Measurements from ENCODE around the gene SELE. TPM values are rescaled to one million over a fixed set of nuclear protein-coding genes. Genes with fewer than 3 reads are reported as not detected.
"Not testable (repeated sequence)": the region's sequence is repeated elsewhere in the genome, so short reads cannot be mapped to it uniquely, and the experiment has no call there.

SELE gene
- total and polyA plus RNA-seq, 4 donors: 0.18 to 38.8 (median 14.8) TPM; not detected in 1

DNA sequence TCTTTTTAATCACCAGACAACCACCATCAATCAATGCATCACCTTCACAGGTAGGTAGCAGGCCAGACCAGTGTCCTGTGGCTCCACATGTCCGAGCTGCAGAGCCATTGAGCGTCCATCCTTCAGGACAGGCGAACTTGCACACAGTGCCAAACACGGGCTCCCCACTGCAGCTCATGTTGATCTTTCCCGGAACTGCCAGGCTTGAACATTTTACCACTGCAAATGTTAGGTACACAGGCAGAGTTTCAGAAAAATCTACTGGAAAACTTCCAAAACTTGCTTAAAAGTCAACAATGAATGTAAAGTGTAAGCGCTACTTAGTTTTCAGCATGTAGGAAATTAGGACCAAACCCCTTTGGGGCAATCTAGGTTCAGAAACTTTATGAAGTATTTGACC, 6.6 kb downstream of the SELE start:
- intact Hi-C loops (cut with DNase I): no loop called here
- Histone ChIP-seq H3K36me3 (ENCODE audit: control insufficient read depth in 1 of 2, insufficient read depth in 2 of 2, low read length in 1 of 2) (no peaks in the 10 kb centered on the region), H3K4me1 (ENCODE audit: control insufficient read depth in 1 of 2, insufficient read depth in 2 of 2, low read length in 2 of 2) (no peaks in the 10 kb centered on the region), H3K9me3 (ENCODE audit: control insufficient read depth, low read length) (peaks cover 2% of the 10 kb centered on the region), H3K4me3 (ENCODE audit: low read length in 2 of 2) (no peak overlapping the region), H3K27me3 (ENCODE audit: control insufficient read depth in 1 of 2, insufficient read depth in 2 of 2, low read length in 1 of 2) (no peaks in the 10 kb centered on the region), H3K27ac (ENCODE audit: low read depth in 1 of 2, low read length in 2 of 2) (no peak overlapping the region)
- WGBS, 2 donors: 25 to 32% methylated on average over 6 of the region's 6 CpGs
- DNase-seq (no peak), ATAC-seq (ENCODE audit: low FRiP score) (no peak)

DNA sequence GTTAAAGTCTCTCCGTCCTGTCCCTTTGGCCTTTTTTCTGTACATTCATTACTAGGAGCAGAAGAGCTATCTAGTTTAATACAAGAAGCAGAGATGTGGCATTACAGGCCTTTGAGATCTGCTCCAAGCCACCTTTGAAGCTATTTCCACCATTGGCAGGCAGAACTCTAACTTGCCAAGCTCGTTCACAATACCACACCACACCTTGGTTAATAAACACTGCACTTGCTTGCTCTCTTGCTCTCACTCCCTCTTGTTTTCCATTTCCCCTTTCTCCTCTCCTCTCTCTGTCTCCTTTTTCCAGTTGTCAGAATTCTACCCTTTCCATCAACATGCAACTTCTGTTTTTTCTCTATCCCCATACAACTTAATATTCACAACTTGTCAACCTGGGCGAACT, 7.0 kb downstream of the SELE start:
- H3K36me3 ChIP-seq (ENCODE audit: control insufficient read depth in 1 of 2, insufficient read depth in 2 of 2, low read length in 1 of 2): no peaks in the 10 kb centered on the region
- no peak for DNase-seq
- no peak for ATAC-seq (ENCODE audit: low FRiP score)
- WGBS, 2 donors: 88 to 91% methylated on average over 3 of the region's 3 CpGs
- no peak overlapping the region for H3K4me3 ChIP-seq (ENCODE audit: low read length in 2 of 2)
- no peaks in the 10 kb centered on the region for H3K4me1 ChIP-seq (ENCODE audit: control insufficient read depth in 1 of 2, insufficient read depth in 2 of 2, low read length in 2 of 2)
- peaks cover 2% of the 10 kb centered on the region for H3K9me3 ChIP-seq (ENCODE audit: control insufficient read depth, low read length)
- no peaks in the 10 kb centered on the region for H3K27me3 ChIP-seq (ENCODE audit: control insufficient read depth in 1 of 2, insufficient read depth in 2 of 2, low read length in 1 of 2)
- no peak overlapping the region for H3K27ac ChIP-seq (ENCODE audit: low read depth in 1 of 2, low read length in 2 of 2)
- intact Hi-C loops (cut with DNase I): no loop called here

DNA sequence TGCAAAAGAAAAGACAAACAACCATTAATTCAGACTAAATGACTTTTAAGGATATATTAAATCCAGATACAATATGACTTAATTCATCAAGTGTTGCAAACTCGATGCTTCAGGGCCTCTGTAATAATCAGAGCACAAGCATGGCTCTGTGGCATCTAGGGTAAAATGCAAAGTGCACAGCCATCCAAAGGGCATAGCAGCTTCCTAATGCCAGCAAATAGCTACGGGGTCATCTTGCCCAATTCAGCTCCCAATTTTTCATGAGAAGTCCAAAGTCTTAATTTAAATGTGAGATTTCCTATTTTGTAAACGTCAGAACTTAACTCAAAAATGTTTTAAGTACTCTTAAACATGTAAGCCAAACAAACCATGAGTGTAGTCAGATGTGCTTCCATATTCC, 7.9 kb downstream of the SELE start:
- no peak overlapping the region for H3K27ac ChIP-seq (ENCODE audit: low read depth in 1 of 2, low read length in 2 of 2)
- H3K4me1 ChIP-seq (ENCODE audit: control insufficient read depth in 1 of 2, insufficient read depth in 2 of 2, low read length in 2 of 2): no peaks in the 10 kb centered on the region
- intact Hi-C loops (cut with DNase I): no loop called here
- H3K9me3 ChIP-seq (ENCODE audit: control insufficient read depth, low read length): peaks cover 1% of the 10 kb centered on the region
- ATAC-seq (ENCODE audit: low FRiP score): no peak
- no peaks in the 10 kb centered on the region for H3K27me3 ChIP-seq (ENCODE audit: control insufficient read depth in 1 of 2, insufficient read depth in 2 of 2, low read length in 1 of 2)
- 72 to 75% methylated on average over 3 of the region's 3 CpGs for WGBS, 2 donors
- no peak for DNase-seq
- no peak overlapping the region for H3K4me3 ChIP-seq (ENCODE audit: low read length in 2 of 2)
- no peaks in the 10 kb centered on the region for H3K36me3 ChIP-seq (ENCODE audit: control insufficient read depth in 1 of 2, insufficient read depth in 2 of 2, low read length in 1 of 2)

DNA sequence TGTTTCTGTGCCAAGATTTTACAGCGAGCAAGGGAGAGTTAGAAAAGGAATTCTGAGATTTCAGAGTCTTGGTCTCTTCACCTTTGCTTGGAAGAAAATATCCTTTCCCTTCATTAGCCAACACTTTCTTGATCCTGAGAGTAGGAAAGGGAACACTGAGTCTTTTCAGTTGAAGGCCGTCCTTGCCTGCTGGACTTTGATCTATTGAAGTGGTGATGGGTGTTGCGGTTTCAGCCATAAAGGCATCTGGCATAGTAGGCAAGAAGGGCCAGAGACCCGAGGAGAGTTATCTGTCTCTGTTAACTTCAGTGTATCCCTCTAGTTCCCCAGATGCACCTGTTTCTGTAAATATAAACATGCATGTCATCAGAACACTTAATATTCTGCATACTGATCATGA, 9.7 kb downstream of the SELE start:
- H3K9me3 ChIP-seq (ENCODE audit: control insufficient read depth, low read length): peaks cover 1% of the 10 kb centered on the region
- no peak overlapping the region for H3K27ac ChIP-seq (ENCODE audit: low read depth in 1 of 2, low read length in 2 of 2)
- H3K36me3 ChIP-seq (ENCODE audit: control insufficient read depth in 1 of 2, insufficient read depth in 2 of 2, low read length in 1 of 2): no peaks in the 10 kb centered on the region
- H3K27me3 ChIP-seq (ENCODE audit: control insufficient read depth in 1 of 2, insufficient read depth in 2 of 2, low read length in 1 of 2): no peaks in the 10 kb centered on the region
- DNase-seq: no peak
- no peak overlapping the region for H3K4me3 ChIP-seq (ENCODE audit: low read length in 2 of 2)
- intact Hi-C loops (cut with DNase I): no loop called here
- H3K4me1 ChIP-seq (ENCODE audit: control insufficient read depth in 1 of 2, insufficient read depth in 2 of 2, low read length in 2 of 2): no peaks in the 10 kb centered on the region
- WGBS, 2 donors: 32 to 45% methylated on average over 4 of the region's 4 CpGs
- ATAC-seq (ENCODE audit: low FRiP score): no peak

DNA sequence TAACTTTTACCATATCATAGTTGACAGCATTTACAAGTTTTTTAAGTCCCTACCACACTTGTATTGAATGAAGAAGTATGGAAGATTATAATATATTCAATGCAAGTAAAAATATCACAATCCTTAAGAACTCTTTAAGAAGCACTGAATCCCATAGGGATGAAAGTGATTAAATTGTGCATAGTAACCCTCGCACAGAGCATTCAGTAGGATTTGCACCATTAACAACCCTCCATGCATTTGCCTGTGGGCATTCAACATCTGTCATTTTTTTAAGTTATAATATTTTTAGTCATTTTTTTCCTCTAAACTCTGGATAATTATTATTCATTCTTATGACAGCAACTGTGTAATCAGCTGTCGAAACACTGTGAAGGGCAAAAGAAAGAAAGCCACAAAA, 10.1 kb downstream of the SELE start:
- intact Hi-C loops (cut with DNase I): no loop called here
- H3K36me3 ChIP-seq (ENCODE audit: control insufficient read depth in 1 of 2, insufficient read depth in 2 of 2, low read length in 1 of 2): no peaks in the 10 kb centered on the region
- ATAC-seq (ENCODE audit: low FRiP score): no peak
- H3K27me3 ChIP-seq (ENCODE audit: control insufficient read depth in 1 of 2, insufficient read depth in 2 of 2, low read length in 1 of 2): no peaks in the 10 kb centered on the region
- 59 to 70% methylated on average over 2 of the region's 2 CpGs for WGBS, 2 donors
- DNase-seq: no peak
- peaks cover 1% of the 10 kb centered on the region for H3K9me3 ChIP-seq (ENCODE audit: control insufficient read depth, low read length)
- H3K27ac ChIP-seq (ENCODE audit: low read depth in 1 of 2, low read length in 2 of 2): no peak overlapping the region
- H3K4me1 ChIP-seq (ENCODE audit: control insufficient read depth in 1 of 2, insufficient read depth in 2 of 2, low read length in 2 of 2): no peaks in the 10 kb centered on the region
- H3K4me3 ChIP-seq (ENCODE audit: low read length in 2 of 2): no peak overlapping the region

DNA sequence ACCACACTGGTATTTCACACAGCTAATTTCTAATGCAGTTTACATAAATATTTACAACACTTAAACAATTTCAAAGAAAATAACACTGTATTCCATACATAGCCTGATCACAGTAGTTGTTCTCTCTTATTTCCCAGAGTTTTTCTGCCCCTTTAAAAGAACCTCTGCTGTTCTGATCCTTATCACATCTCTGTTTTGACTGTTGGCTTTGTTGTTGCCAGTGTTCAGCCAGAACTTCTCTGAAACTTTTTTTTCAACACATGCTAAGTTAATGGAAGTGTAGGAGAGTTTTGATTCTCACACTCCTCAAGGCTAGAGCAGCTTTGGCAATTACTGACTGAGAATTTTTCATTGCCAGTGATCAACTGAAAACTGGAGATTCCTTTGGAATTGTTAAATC, 11.1 kb downstream of the SELE start:
- H3K4me1 ChIP-seq (ENCODE audit: control insufficient read depth in 1 of 2, insufficient read depth in 2 of 2, low read length in 2 of 2): no peaks in the 10 kb centered on the region
- no peak overlapping the region for H3K27ac ChIP-seq (ENCODE audit: low read depth in 1 of 2, low read length in 2 of 2)
- no peak for DNase-seq
- no peak for ATAC-seq (ENCODE audit: low FRiP score)
- H3K4me3 ChIP-seq (ENCODE audit: low read length in 2 of 2): no peak overlapping the region
- intact Hi-C loops (cut with DNase I): no loop called here
- peaks cover 1% of the 10 kb centered on the region for H3K9me3 ChIP-seq (ENCODE audit: control insufficient read depth, low read length)
- no peaks in the 10 kb centered on the region for H3K27me3 ChIP-seq (ENCODE audit: control insufficient read depth in 1 of 2, insufficient read depth in 2 of 2, low read length in 1 of 2)
- H3K36me3 ChIP-seq (ENCODE audit: control insufficient read depth in 1 of 2, insufficient read depth in 2 of 2, low read length in 1 of 2): no peaks in the 10 kb centered on the region

DNA sequence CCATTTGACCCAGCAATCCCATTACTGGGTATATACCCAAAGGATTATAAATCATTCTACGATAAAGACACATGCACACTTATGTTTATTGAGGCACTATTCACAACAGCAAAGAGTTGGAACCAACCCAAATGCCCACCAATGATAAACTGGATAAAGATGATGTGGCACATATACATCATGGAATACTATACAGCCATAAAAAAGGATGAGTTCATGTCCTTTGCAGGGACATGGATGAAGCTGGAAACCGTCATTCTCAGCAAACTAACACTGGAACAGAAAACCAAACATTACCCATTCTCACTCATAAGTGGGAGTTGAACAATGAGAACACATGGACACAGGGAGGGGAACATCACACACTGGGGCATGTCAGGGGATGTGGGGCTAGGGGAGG, 18.8 kb downstream of the SELE start:
- DNase-seq; ATAC-seq (ENCODE audit: low FRiP score); H3K27ac ChIP-seq (ENCODE audit: low read depth in 1 of 2, low read length in 2 of 2); H3K4me1 ChIP-seq (ENCODE audit: control insufficient read depth in 1 of 2, insufficient read depth in 2 of 2, low read length in 2 of 2); intact Hi-C loops (cut with DNase I); H3K36me3 ChIP-seq (ENCODE audit: control insufficient read depth in 1 of 2, insufficient read depth in 2 of 2, low read length in 1 of 2); H3K27me3 ChIP-seq (ENCODE audit: control insufficient read depth in 1 of 2, insufficient read depth in 2 of 2, low read length in 1 of 2); H3K9me3 ChIP-seq (ENCODE audit: control insufficient read depth, low read length); H3K4me3 ChIP-seq (ENCODE audit: low read length in 2 of 2): not testable (repeated sequence)
- WGBS, 2 donors: 84 to 87% methylated on average over 2 of the region's 2 CpGs

- intact Hi-C loops (cut with DNase I); H3K9me3 ChIP-seq (ENCODE audit: control insufficient read depth, low read length); H3K27me3 ChIP-seq (ENCODE audit: control insufficient read depth in 1 of 2, insufficient read depth in 2 of 2, low read length in 1 of 2); H3K36me3 ChIP-seq (ENCODE audit: control insufficient read depth in 1 of 2, insufficient read depth in 2 of 2, low read length in 1 of 2); H3K4me3 ChIP-seq (ENCODE audit: low read length in 2 of 2); ATAC-seq (ENCODE audit: low FRiP score); DNase-seq; H3K4me1 ChIP-seq (ENCODE audit: control insufficient read depth in 1 of 2, insufficient read depth in 2 of 2, low read length in 2 of 2); H3K27ac ChIP-seq (ENCODE audit: low read depth in 1 of 2, low read length in 2 of 2): not testable (repeated sequence)
- 83 to 85% methylated on average over 5 of the region's 5 CpGs for WGBS, 2 donors
Observed at GRCh38 chr1:169713090-169713489, 20.8 kb downstream of the SELE start.

GRCh38 chr1:169712309-169712631, 21.6 kb downstream of the SELE start:
- DNase-seq: no peak
- Histone ChIP-seq H3K9me3 (ENCODE audit: control insufficient read depth, low read length) (no peaks in the 10 kb centered on the region), H3K36me3 (ENCODE audit: control insufficient read depth in 1 of 2, insufficient read depth in 2 of 2, low read length in 1 of 2) (no peaks in the 10 kb centered on the region), H3K4me3 (ENCODE audit: low read length in 2 of 2) (no peak overlapping the region), H3K4me1 (ENCODE audit: control insufficient read depth in 1 of 2, insufficient read depth in 2 of 2, low read length in 2 of 2) (no peaks in the 10 kb centered on the region), H3K27ac (ENCODE audit: low read depth in 1 of 2, low read length in 2 of 2) (no peak overlapping the region), H3K27me3 (ENCODE audit: control insufficient read depth in 1 of 2, insufficient read depth in 2 of 2, low read length in 1 of 2) (no peaks in the 10 kb centered on the region)
- intact Hi-C loops (cut with DNase I): no loop called here
- 91 to 97% methylated on average over 2 of the region's 2 CpGs for WGBS, 2 donors
- ATAC-seq (ENCODE audit: low FRiP score): no peak
